GM12878 (cell line): ENCODE data around the gene ZAR1L. TPM values are rescaled to one million over a fixed set of nuclear protein-coding genes. Genes with fewer than 3 reads are reported as not detected.

Experiments used
- ATAC-seq: fragments of 200-7000 bp; cut with Tn5 transposase; 3 replicates; pipeline ENCODE4 v1.9.1; 2020; ENCODE audit warnings: mild to moderate bottlenecking, moderate library complexity
- BruUV-seq: library from RNA; stranded (reverse); fragments of 400-500 nt; replicated peaks from 2 replicates; lab custom pipeline; 2021; lab: Mats Ljungman, UMichigan
- CTCF ChIA-PET: fragments of 300-600 bp; sonication (Branson Sonifier 250); formaldehyde crosslinking; extraction: SDS; loops from one replicate; lab custom pipeline; 2021; ENCODE audit warnings: inconsistent platforms; lab: Yijun Ruan, JAX
- POLR2A ChIA-PET: fragments of 350-600 bp; formaldehyde crosslinking; extraction: SDS; loops from one replicate; lab custom pipeline; 2021; ENCODE audit warnings: inconsistent platforms; lab: Charles Lee
- RAD21 ChIA-PET: fragments of 300-600 bp; sonication (Branson Sonifier 250); formaldehyde crosslinking; loops from one replicate; lab custom pipeline; 2023; ENCODE audit warnings: antibody characterized with exemption; ENCODE audit not compliant: unreplicated experiment; lab: Charles Lee
- SMC1A ChIA-PET: fragments of 300-600 bp; sonication (Branson Sonifier 250); formaldehyde crosslinking; loops from one replicate; lab custom pipeline; 2023; ENCODE audit not compliant: unreplicated experiment, uncharacterized antibody; lab: Charles Lee
- DNase-seq: peaks from one replicate; pipeline ENCODE4 v3.0.0-alpha.2; 2011; ENCODE audit warnings: low read depth, low spot score
- FAIRE-seq: peaks from 3 replicates; lab custom pipeline; 2011; peaks lifted over from hg19 to GRCh38; lab: Jason Lieb, UNC
- H2AFZ ChIP-seq: 2 replicates; pipeline ENCODE4 v1.6.0; 2011; ENCODE audit warnings: low read depth, low read length, control low read depth; ENCODE audit not compliant: control insufficient read depth
- H3K27ac ChIP-seq: 2 replicates; pipeline ENCODE4 v1.5.1; 2011; ENCODE audit warnings: control low read depth; ENCODE audit not compliant: control insufficient read depth, insufficient read depth
- H3K27me3 ChIP-seq, 2 experiments: replicated peaks in 1 of 2; 2 replicates each; pipeline versions ENCODE4 v1.6.0 to v1.6.1; 2011; ENCODE audit warnings: low read length in 1 of 2; ENCODE audit not compliant: control insufficient read depth in 2 of 2, insufficient read depth in 2 of 2
- H3K36me3 ChIP-seq, 2 experiments: 2 replicates each; pipeline ENCODE4 v1.5.1; 2011; ENCODE audit warnings: low read length in 1 of 2; ENCODE audit not compliant: control insufficient read depth in 2 of 2, insufficient read depth in 2 of 2
- H3K4me1 ChIP-seq: 2 replicates; pipeline ENCODE4 v1.6.1; 2011; ENCODE audit warnings: mild to moderate bottlenecking, low read length, moderate library complexity, mixed read lengths; ENCODE audit not compliant: control insufficient read depth, insufficient read depth
- H3K4me2 ChIP-seq: 2 replicates; pipeline ENCODE4 v1.6.0; 2011; ENCODE audit warnings: control low read depth; ENCODE audit not compliant: control insufficient read depth, insufficient read depth
- H3K4me3 ChIP-seq: fragments of 200-600 bp; sonication (generic); 2 replicates; pipeline ENCODE4 v1.5.1; 2016
- H3K79me2 ChIP-seq: 2 replicates; pipeline ENCODE4 v1.6.0; 2011; ENCODE audit warnings: low read length; ENCODE audit not compliant: control insufficient read depth, insufficient read depth
- H3K9ac ChIP-seq: 2 replicates; pipeline ENCODE4 v1.8.0; 2011; ENCODE audit warnings: low read length, control low read depth, mixed read lengths; ENCODE audit not compliant: control insufficient read depth, insufficient read depth
- H3K9me3 ChIP-seq: replicated peaks from 3 replicates; pipeline ENCODE4 v1.5.1; 2011; ENCODE audit warnings: mild to moderate bottlenecking, low read length; ENCODE audit not compliant: control insufficient read depth, insufficient read depth
- H4K20me1 ChIP-seq: 2 replicates; pipeline ENCODE4 v1.6.0; 2011; ENCODE audit not compliant: control insufficient read depth, insufficient read depth
- PAX5 ChIP-seq: IDR thresholded peaks from 2 replicates; pipeline ENCODE4 v1.6.1; 2011; ENCODE audit warnings: low read depth, low read length, borderline replicate concordance
- RELA ChIP-seq: fragments of 450-650 bp; IDR thresholded peaks from 2 replicates; pipeline ENCODE4 v1.8.0; 2014; ENCODE audit warnings: borderline replicate concordance; ENCODE audit not compliant: partially characterized antibody
- SMC3 ChIP-seq: IDR thresholded peaks from 2 replicates; pipeline ENCODE4 v1.6.1; 2011; ENCODE audit warnings: low read length, improper control_type of control experiment, borderline replicate concordance
- ZBTB11 ChIP-seq: fragments of 450-650 bp; formaldehyde crosslinking; IDR thresholded peaks from 2 replicates; pipeline ENCODE4 v1.5.0; 2022; ENCODE audit warnings: mild to moderate bottlenecking, missing genetic modification characterization
- in situ Hi-C: fragments of 300-500 bp; cut with MboI; formaldehyde crosslinking; loops from 9 replicates; pipeline ENCODE4 v1.14.3; 2018; ENCODE audit warnings: mixed read lengths
- intact Hi-C: fragments of 100-400 bp; cut with micrococcal nuclease; formaldehyde crosslinking; loops from one replicate; pipeline ENCODE4 v1.14.2; 2022; ENCODE audit not compliant: unreplicated experiment
- polyA plus RNA-seq, 11 experiments: library from polyadenylated mRNA; depleted of rRNA in 4 of 11; unstranded in 6 of 11; stranded (reverse) in 5 of 11; fragments of >200 nt; fragmentation: Nextera tagmentation in 4 of 11; fragmentation: Illumina TruSeq in 1 of 11; extraction: Ambion mirVana in 4 of 11; extraction: Trizol in 1 of 11; gene quantifications; 1 replicate in 1 of 11; 2 replicates in 10 of 11; pipeline versions ENCODE4 v1.2.1 to v1.2.3, GENCODE V29; 2011 to 2016; ENCODE audit warnings: inconsistent platforms in 2 of 11, missing spikeins in 2 of 11, low read depth in 1 of 11
- total RNA-seq, 4 experiments: library from RNA; depleted of rRNA in 3 of 4; stranded (reverse); fragments of >200 nt in 3 of 4; fragmentation: Illumina TruSeq in 1 of 4; extraction: Trizol in 1 of 4; gene quantifications; 2 replicates each; pipeline versions ENCODE4 v1.2.1 to v1.2.3, GENCODE V29; 2013 to 2021

Gene ZAR1L
- total and polyA plus RNA-seq, 10 of the 15 experiments (the other 5 are each of a cell fraction or from before 2014, with no cell fraction given) = 0.05 to 0.34 (median 0.17) TPM; not detected in 6

DNA sequence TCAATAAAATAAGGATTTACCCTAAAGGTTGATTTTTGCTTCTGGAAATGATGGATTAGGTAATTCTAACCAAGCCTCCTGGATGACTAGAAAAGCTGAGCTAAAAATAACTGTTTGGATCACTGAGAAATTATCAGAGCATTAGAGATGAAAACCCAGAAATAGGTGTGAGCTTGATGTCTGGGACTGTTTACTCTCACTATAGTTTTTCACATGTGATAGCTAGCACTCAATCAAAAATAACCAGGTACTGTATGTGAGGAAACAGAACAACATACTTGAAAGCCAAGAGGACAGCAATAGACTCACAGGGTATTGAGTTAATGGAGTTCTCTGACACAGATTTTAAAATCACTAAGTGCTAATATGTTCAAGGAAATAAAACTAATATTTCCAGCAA, 9.5 kb downstream of the ZAR1L start:
- no peak overlapping the region for H2AFZ ChIP-seq
- no peak for TF ChIP-seq RELA
- TF ChIP-seq PAX5 = no peak
- TF ChIP-seq SMC3 = no peak
- TF ChIP-seq ZBTB11 = no peak
- ChIA-PET POLR2A (no interaction called here), CTCF (interaction anchor here (0.6 to 3.5 kb wide), 9 partner anchors 10 to 396 kb away, joined by 3 to 28 read pairs (median 4); partner anchors contain the start of genes BRCA2 and ZAR1L), RAD21 (interaction anchor here (1.3 to 2.8 kb wide), 2 partner anchors 59 to 396 kb away, joined by 3 to 10 read pairs; no protein-coding TSS in a partner anchor), SMC1A (interaction anchor here (0.8 to 2.3 kb wide), 10 partner anchors 10 to 396 kb away, joined by 3 to 9 read pairs (median 4); partner anchors contain the start of genes BRCA2 and ZAR1L)
- H3K4me2 ChIP-seq = no peak overlapping the region
- in situ Hi-C loops (no loop called here), intact Hi-C loops (no loop called here)
- H3K36me3 ChIP-seq = no peaks in the 10 kb centered on the region
- no peaks in the 10 kb centered on the region for H3K9me3 ChIP-seq
- no peaks in the 10 kb centered on the region for H3K79me2 ChIP-seq
- no peaks in the 10 kb centered on the region for H3K4me1 ChIP-seq
- BruUV-seq = no TSS peak
- H3K27ac ChIP-seq = no peak overlapping the region
- no peak for ATAC-seq
- no peaks in the 10 kb centered on the region for H4K20me1 ChIP-seq
- H3K27me3 ChIP-seq = peaks cover under 1 to 4% of the 10 kb centered on the region in 2 experiments; a peak in 2 of 4 replicates
- FAIRE-seq = no peak
- H3K4me3 ChIP-seq = no peak overlapping the region
- no peak for DNase-seq
- H3K9ac ChIP-seq = no peak overlapping the region
